H9 (cell line): Measurements from ENCODE around the gene ZNF205. TPM values are rescaled to one million over a fixed set of nuclear protein-coding genes. Genes with fewer than 3 reads are reported as not detected.
A peak's percentile ranks its signal among the peaks of the same experiment; 100 is the strongest.

ENCODE experiments used
- DNase-seq: peaks from one replicate; pipeline ENCODE4 v3.0.0-alpha.2; 2017
- H2AFZ ChIP-seq: one replicate; pipeline ENCODE4 v1.6.1; 2013; ENCODE audit warnings: mild to moderate bottlenecking, low read length, control low read depth, moderate library complexity
- H2AK5ac ChIP-seq: 2 replicates; pipeline ENCODE4 v1.6.1; 2013; ENCODE audit warnings: low read length, control low read depth, mixed read lengths; ENCODE audit not compliant: insufficient read length
- H2BK120ac ChIP-seq: one replicate; pipeline ENCODE4 v1.6.1; 2013; ENCODE audit warnings: low read depth, mild to moderate bottlenecking, low read length, control low read depth, inconsistent platforms; ENCODE audit not compliant: poor library complexity, severe bottlenecking
- H2BK12ac ChIP-seq: 2 replicates; pipeline ENCODE4 v1.6.1; 2013; ENCODE audit warnings: low read length, control low read depth, mixed read lengths, low read depth; ENCODE audit not compliant: insufficient read length
- H2BK15ac ChIP-seq: 2 replicates; pipeline ENCODE4 v1.6.1; 2013; ENCODE audit warnings: low read depth, low read length, control low read depth
- H2BK20ac ChIP-seq: one replicate; pipeline ENCODE4 v1.6.1; 2013; ENCODE audit warnings: low read depth, mild to moderate bottlenecking, low read length, control low read depth, inconsistent platforms; ENCODE audit not compliant: poor library complexity, severe bottlenecking
- H2BK5ac ChIP-seq: 2 replicates; pipeline ENCODE4 v1.6.1; 2013; ENCODE audit warnings: low read length, control low read depth, mixed read lengths; ENCODE audit not compliant: insufficient read length
- H3K14ac ChIP-seq: 2 replicates; pipeline ENCODE4 v1.6.1; 2013; ENCODE audit warnings: low read length, control low read depth; ENCODE audit not compliant: insufficient read depth
- H3K18ac ChIP-seq: 2 replicates; pipeline ENCODE4 v1.6.1; 2013; ENCODE audit warnings: low read depth, mild to moderate bottlenecking, mixed read lengths, low read length, control low read depth; ENCODE audit not compliant: insufficient read length
- H3K23ac ChIP-seq: 2 replicates; pipeline ENCODE4 v1.6.1; 2013; ENCODE audit warnings: low read length, control low read depth, mixed read lengths, low read depth; ENCODE audit not compliant: insufficient read length
- H3K23me2 ChIP-seq: 2 replicates; pipeline ENCODE4 v1.6.1; 2013; ENCODE audit warnings: low read depth, mild to moderate bottlenecking, mixed read lengths, low read length, control low read depth; ENCODE audit not compliant: insufficient read length, poor library complexity, severe bottlenecking
- H3K27ac ChIP-seq: 2 replicates; pipeline ENCODE4 v1.5.1; 2013; ENCODE audit warnings: low read length, control low read depth, mixed read lengths, low read depth; ENCODE audit not compliant: insufficient read length
- H3K27me3 ChIP-seq: 2 replicates; pipeline ENCODE4 v1.6.1; 2013; ENCODE audit warnings: low read length, control low read depth, inconsistent platforms; ENCODE audit not compliant: insufficient read depth
- H3K4ac ChIP-seq: 2 replicates; pipeline ENCODE4 v1.6.1; 2013; ENCODE audit warnings: low read depth, mild to moderate bottlenecking, control low read depth, inconsistent platforms, low read length, moderate library complexity
- H3K4me1 ChIP-seq: 2 replicates; pipeline ENCODE4 v1.6.1; 2013; ENCODE audit warnings: low read length, control low read depth, inconsistent platforms; ENCODE audit not compliant: insufficient read depth
- H3K4me2 ChIP-seq: 2 replicates; pipeline ENCODE4 v1.6.1; 2013; ENCODE audit warnings: low read length, control low read depth, mixed read lengths; ENCODE audit not compliant: insufficient read length, insufficient read depth
- H3K56ac ChIP-seq: 2 replicates; pipeline ENCODE4 v1.6.1; 2013; ENCODE audit warnings: low read depth, mild to moderate bottlenecking, mixed read lengths, low read length, control low read depth; ENCODE audit not compliant: insufficient read length
- H3K79me1 ChIP-seq: 2 replicates; pipeline ENCODE4 v1.6.1; 2013; ENCODE audit warnings: low read depth, mild to moderate bottlenecking, moderate library complexity, low read length, control low read depth, inconsistent platforms; ENCODE audit not compliant: insufficient read depth, poor library complexity, severe bottlenecking
- H3K79me2 ChIP-seq: 2 replicates; pipeline ENCODE4 v1.6.1; 2013; ENCODE audit warnings: low read length, control low read depth, inconsistent platforms; ENCODE audit not compliant: insufficient read depth
- H3K9ac ChIP-seq: 2 replicates; pipeline ENCODE4 v1.6.1; 2013; ENCODE audit warnings: low read length, control low read depth, mixed read lengths; ENCODE audit not compliant: insufficient read length; ENCODE audit errors: extremely low read depth
- H3K9me3 ChIP-seq: one replicate; pipeline ENCODE4 v1.6.1; 2013; ENCODE audit warnings: low read depth, low read length, inconsistent platforms; ENCODE audit not compliant: control insufficient read depth
- H3T11ph ChIP-seq: one replicate; pipeline ENCODE4 v1.6.1; 2013; ENCODE audit warnings: mild to moderate bottlenecking, low read length, control low read depth, inconsistent platforms
- H4K20me1 ChIP-seq: one replicate; pipeline ENCODE4 v1.6.1; 2013; ENCODE audit not compliant: control insufficient read depth, insufficient read length, insufficient read depth
- H4K5ac ChIP-seq: 2 replicates; pipeline ENCODE4 v1.6.1; 2013; ENCODE audit warnings: low read depth, mild to moderate bottlenecking, mixed read lengths, low read length, control low read depth; ENCODE audit not compliant: insufficient read length
- H4K8ac ChIP-seq: replicated peaks from 2 replicates; pipeline ENCODE4 v1.6.1; 2013; ENCODE audit warnings: low read length, control low read depth, mixed read lengths, low read depth; ENCODE audit not compliant: insufficient read length
- H4K91ac ChIP-seq: 2 replicates; pipeline ENCODE4 v1.6.1; 2013; ENCODE audit warnings: low read depth, mild to moderate bottlenecking, moderate library complexity, mixed read lengths, low read length, control low read depth; ENCODE audit not compliant: insufficient read length
- H3K27ac Mint-ChIP-seq, 3 experiments: 2 replicates in 2 of 3; 3 replicates in 1 of 3; pipeline ENCODE4 v1.8.0; 2020 to 2021; ENCODE audit warnings: mixed read lengths in 3 of 3, mild to moderate bottlenecking in 1 of 3, moderate library complexity in 1 of 3
- H3K27me3 Mint-ChIP-seq: 2 replicates; pipeline ENCODE4 v1.8.0; 2021; ENCODE audit warnings: low read depth, mild to moderate bottlenecking, moderate library complexity, mixed read lengths
- H3K36me3 Mint-ChIP-seq, 3 experiments: 2 replicates in 2 of 3; 3 replicates in 1 of 3; pipeline ENCODE4 v1.8.0; 2020 to 2021; ENCODE audit warnings: low read depth in 3 of 3, mixed read lengths in 3 of 3; ENCODE audit not compliant: insufficient read depth in 1 of 3
- H3K4me1 Mint-ChIP-seq, 2 experiments: 2 replicates each; pipeline ENCODE4 v1.8.0; 2020; ENCODE audit warnings: mixed read lengths in 2 of 2
- H3K4me3 Mint-ChIP-seq, 2 experiments: 2 replicates in 1 of 2; 3 replicates in 1 of 2; pipeline ENCODE4 v1.8.0; 2020 to 2021; ENCODE audit warnings: mild to moderate bottlenecking in 2 of 2, mixed read lengths in 2 of 2, moderate library complexity in 1 of 2
- H3K9me3 Mint-ChIP-seq, 2 experiments: 2 replicates in 1 of 2; 3 replicates in 1 of 2; pipeline ENCODE4 v1.8.0; 2020; ENCODE audit warnings: mild to moderate bottlenecking in 2 of 2, mixed read lengths in 2 of 2, moderate library complexity in 1 of 2
- CTCF ChIP-seq: fragments of 200-600 bp; sonication (generic); conservative IDR thresholded peaks from 3 replicates; pipeline ENCODE4 v1.8.0; 2021; ENCODE audit warnings: antibody characterized with exemption, mild to moderate bottlenecking
- WGBS: extraction: QIAGEN DNeasy Blood & Tissue Kit; methylation state at CpG from one replicate; pipeline ENCODE4 v1.1.7; 2013; ENCODE audit warnings: missing lambda C conversion rate, low lambda C conversion rate, mixed read lengths; ENCODE audit not compliant: insufficient read length; ENCODE audit errors: extremely low coverage; 5-methylcytosine and 5-hydroxymethylcytosine counted together
- total RNA-seq: library from RNA; stranded (reverse); gene quantifications from 2 replicates; pipeline ENCODE4 v1.2.1, GENCODE V29; 2021

Gene ZNF205
- total RNA-seq, 1 experiment from 2014 or later = 16.8 TPM

- Histone ChIP-seq H3K27ac (no peak overlapping the region), H2AFZ (no peak overlapping the region), H4K5ac (no peak overlapping the region), H3K56ac (no peak overlapping the region), H3K27me3 (no peaks in the 10 kb centered on the region), H2BK120ac (no peak overlapping the region), H4K91ac (no peak overlapping the region), H2BK20ac (no peak overlapping the region), H3K14ac (no peak overlapping the region), H3K4me1 (no peaks in the 10 kb centered on the region), H3K9me3 (no peaks in the 10 kb centered on the region), H3T11ph (no peak overlapping the region), H3K23ac (no peak overlapping the region), H2BK15ac (no peak overlapping the region), H2BK12ac (no peak overlapping the region), H3K4me2 (no peak overlapping the region), H3K79me2 (no peaks in the 10 kb centered on the region; the same call in 1 of the 2 replicates), H2AK5ac (no peak overlapping the region), H3K4ac (no peak overlapping the region), H2BK5ac (no peak overlapping the region), H4K20me1 (no peaks in the 10 kb centered on the region), H3K18ac (no peak overlapping the region), H3K9ac (no peak overlapping the region), H4K8ac (no peak overlapping the region), H3K23me2 (peaks cover 9% of the 10 kb centered on the region), H3K79me1 (peaks cover 2% of the 10 kb centered on the region)
- Mint-ChIP-seq H3K4me3 (no peak overlapping the region), H3K27ac (no peak overlapping the region; a peak in 1 of 7 replicates), H3K36me3 (peaks cover 14 to 40% (median 30%) of the 10 kb centered on the region in 3 experiments), H3K9me3 (no peaks in the 10 kb centered on the region), H3K27me3 (no peaks in the 10 kb centered on the region), H3K4me1 (peaks cover 16 to 20% of the 10 kb centered on the region in 2 experiments)
- peak; percentile 86 for DNase-seq
- peak; percentile 51 for TF ChIP-seq CTCF
- no CpG with 5 or more reads among the region's 14 CpGs for WGBS
Measured at GRCh38 chr16:3115561-3115960, 3.2 kb downstream of the ZNF205 start.
